Measurements from ENCODE around the gene FILIP1. TPM values are rescaled to one million over a fixed set of nuclear protein-coding genes. Genes with fewer than 3 reads are reported as not detected.
A peak's percentile ranks its signal among the peaks of the same experiment; 100 is the strongest.

Gene FILIP1
- total RNA-seq, 1 donor from 2014 or later: 13.3 TPM

GRCh38 chr6:75497994-75498393, 4.4 kb upstream of the FILIP1 start:
- DNase-seq (ENCODE audit: low read depth in 2 of 2): no peak

- DNase-seq (ENCODE audit: low read depth in 2 of 2): no peak
Observed at GRCh38 chr6:75495011-75495410, 1.4 kb upstream of the FILIP1 start.

- no peak for DNase-seq (ENCODE audit: low read depth in 2 of 2)
Observed at GRCh38 chr6:75494290-75494689, 690 bp upstream of the FILIP1 start.

GRCh38 chr6:75492386-75493153, 1.0 kb downstream of the FILIP1 start:
- no peak for DNase-seq (ENCODE audit: low read depth in 2 of 2)

GRCh38 chr6:75491291-75491690, 2.3 kb downstream of the FILIP1 start:
- no peak for DNase-seq (ENCODE audit: low read depth in 2 of 2)

GRCh38 chr6:75490706-75491105, 2.9 kb downstream of the FILIP1 start:
- DNase-seq (ENCODE audit: low read depth in 2 of 2): no peak

GRCh38 chr6:75489025-75489424, 4.6 kb downstream of the FILIP1 start:
- peak in 1 of 2 donors; percentile 39 for DNase-seq (ENCODE audit: low read depth in 2 of 2)

GRCh38 chr6:75488033-75488432, 5.6 kb downstream of the FILIP1 start:
- no peak for DNase-seq (ENCODE audit: low read depth in 2 of 2)

GRCh38 chr6:75486850-75487518, 6.6 kb downstream of the FILIP1 start:
- DNase-seq (ENCODE audit: low read depth in 2 of 2): peak in 1 of 2 donors; percentile 66

- DNase-seq (ENCODE audit: low read depth in 2 of 2): no peak
Observed at GRCh38 chr6:75484535-75484934, 9.1 kb downstream of the FILIP1 start.

GRCh38 chr6:75483136-75483952, 10.3 kb downstream of the FILIP1 start:
- DNase-seq (ENCODE audit: low read depth in 2 of 2): peak; percentile 75 to 79

- no peak for DNase-seq (ENCODE audit: low read depth in 2 of 2)
Observed at GRCh38 chr6:75481936-75482593, 11.5 kb downstream of the FILIP1 start.

GRCh38 chr6:75481394-75481793, 12.2 kb downstream of the FILIP1 start:
- DNase-seq (ENCODE audit: low read depth in 2 of 2): no peak

- no peak for DNase-seq (ENCODE audit: low read depth in 2 of 2)
Observed at GRCh38 chr6:75480425-75480824, 13.2 kb downstream of the FILIP1 start.

- no peak for DNase-seq (ENCODE audit: low read depth in 2 of 2)
Observed at GRCh38 chr6:75479712-75480111, 13.9 kb downstream of the FILIP1 start.

- peak in 1 of 2 donors; percentile 39 for DNase-seq (ENCODE audit: low read depth in 2 of 2)
Observed at GRCh38 chr6:75478929-75479328, 14.7 kb downstream of the FILIP1 start.

GRCh38 chr6:75472885-75473284, 20.7 kb downstream of the FILIP1 start:
- DNase-seq (ENCODE audit: low read depth in 2 of 2): no peak

- DNase-seq (ENCODE audit: low read depth in 2 of 2): no peak
Observed at GRCh38 chr6:75467966-75468365, 25.6 kb downstream of the FILIP1 start.

- DNase-seq (ENCODE audit: low read depth in 2 of 2): no peak
Observed at GRCh38 chr6:75467284-75467683, 26.3 kb downstream of the FILIP1 start.

GRCh38 chr6:75466636-75467035, 27.0 kb downstream of the FILIP1 start:
- DNase-seq (ENCODE audit: low read depth in 2 of 2): no peak

GRCh38 chr6:75463908-75464307, 29.7 kb downstream of the FILIP1 start:
- no peak for DNase-seq (ENCODE audit: low read depth in 2 of 2)

- DNase-seq (ENCODE audit: low read depth in 2 of 2): no peak
Observed at GRCh38 chr6:75463061-75463460, 30.5 kb downstream of the FILIP1 start.
